NB4 (cell line): Measurements from ENCODE around the gene TBL1XR1.

Experiments
- MYC ChIP-seq: IDR thresholded peaks from 2 replicates; pipeline ENCODE4 v1.6.1; 2011; ENCODE audit warnings: low read depth, low read length
- POLR2A ChIP-seq: IDR thresholded peaks from 2 replicates; pipeline ENCODE4 v1.6.1; 2011; ENCODE audit warnings: mild to moderate bottlenecking; ENCODE audit not compliant: insufficient read length; ENCODE audit errors: extremely low read depth
- TF ChIP-seq, protein P1 (sequence below): IDR thresholded peaks from one replicate; pipeline ENCODE4 v1.5.1; 2012; ENCODE audit warnings: low read depth, low read length
- TF ChIP-seq, protein P2 (sequence below): IDR thresholded peaks from 2 replicates; pipeline ENCODE4 v1.6.1; 2011; ENCODE audit warnings: low read depth, low read length

DNA sequence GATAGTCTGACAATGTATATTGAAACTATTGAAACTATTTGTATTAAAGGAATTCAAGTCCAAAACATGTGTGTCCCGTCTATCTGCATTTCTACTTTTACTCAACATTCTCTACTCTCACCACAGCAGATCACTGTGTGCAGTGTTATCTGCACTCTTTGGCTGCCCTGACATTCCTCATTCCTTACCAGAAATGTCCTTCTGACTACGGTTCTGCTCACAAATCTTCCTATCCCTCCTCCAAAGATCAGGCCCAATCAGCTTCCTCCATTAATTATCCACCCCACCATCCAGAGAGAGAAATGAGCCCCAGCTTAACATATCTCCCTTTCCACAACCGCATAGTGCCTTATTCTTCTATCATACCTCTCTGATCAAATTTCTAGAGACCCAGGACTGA lies 94.7 kb downstream of the TBL1XR1 start:
- TF ChIP-seq, protein P1, sequence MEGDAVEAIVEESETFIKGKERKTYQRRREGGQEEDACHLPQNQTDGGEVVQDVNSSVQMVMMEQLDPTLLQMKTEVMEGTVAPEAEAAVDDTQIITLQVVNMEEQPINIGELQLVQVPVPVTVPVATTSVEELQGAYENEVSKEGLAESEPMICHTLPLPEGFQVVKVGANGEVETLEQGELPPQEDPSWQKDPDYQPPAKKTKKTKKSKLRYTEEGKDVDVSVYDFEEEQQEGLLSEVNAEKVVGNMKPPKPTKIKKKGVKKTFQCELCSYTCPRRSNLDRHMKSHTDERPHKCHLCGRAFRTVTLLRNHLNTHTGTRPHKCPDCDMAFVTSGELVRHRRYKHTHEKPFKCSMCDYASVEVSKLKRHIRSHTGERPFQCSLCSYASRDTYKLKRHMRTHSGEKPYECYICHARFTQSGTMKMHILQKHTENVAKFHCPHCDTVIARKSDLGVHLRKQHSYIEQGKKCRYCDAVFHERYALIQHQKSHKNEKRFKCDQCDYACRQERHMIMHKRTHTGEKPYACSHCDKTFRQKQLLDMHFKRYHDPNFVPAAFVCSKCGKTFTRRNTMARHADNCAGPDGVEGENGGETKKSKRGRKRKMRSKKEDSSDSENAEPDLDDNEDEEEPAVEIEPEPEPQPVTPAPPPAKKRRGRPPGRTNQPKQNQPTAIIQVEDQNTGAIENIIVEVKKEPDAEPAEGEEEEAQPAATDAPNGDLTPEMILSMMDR, result no peak
- TF ChIP-seq, protein P2, sequence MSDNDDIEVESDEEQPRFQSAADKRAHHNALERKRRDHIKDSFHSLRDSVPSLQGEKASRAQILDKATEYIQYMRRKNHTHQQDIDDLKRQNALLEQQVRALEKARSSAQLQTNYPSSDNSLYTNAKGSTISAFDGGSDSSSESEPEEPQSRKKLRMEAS, result no peak
- TF ChIP-seq POLR2A, result no peak
- no peak for TF ChIP-seq MYC
